ENCODE data around the gene DNAH5. TPM values are rescaled to one million over a fixed set of nuclear protein-coding genes. Genes with fewer than 3 reads are reported as not detected.

DNAH5 gene
- total and polyA plus RNA-seq, 2 experiments from 2014 or later, result 0.56 to 0.97 TPM

DNA sequence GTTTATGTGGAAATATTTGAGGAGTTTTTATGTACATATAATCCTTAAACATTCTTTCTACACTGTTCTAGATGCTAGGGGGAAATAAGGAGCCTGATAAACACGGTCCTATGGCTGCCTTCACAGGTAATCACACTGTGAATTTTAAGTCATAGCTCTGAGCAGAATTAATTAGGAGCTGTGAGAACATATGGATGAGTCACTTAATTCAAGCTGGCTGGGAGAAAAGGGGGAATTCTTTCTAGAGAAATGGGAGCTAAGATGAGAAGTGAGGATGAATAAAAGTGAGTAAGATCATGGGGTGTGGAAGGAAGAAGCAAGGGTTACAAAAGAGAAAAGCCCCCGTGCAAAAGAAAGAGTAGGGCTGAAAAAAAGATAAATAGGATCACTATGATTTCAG lies 290.8 kb downstream of the DNAH5 start:
- Histone ChIP-seq H3K4me1 (ENCODE audit: insufficient read depth) (no peaks in the 10 kb centered on the region), H3K9me2 (ENCODE audit: insufficient read depth) (peaks cover 5% of the 10 kb centered on the region; the same call in 1 of the 2 replicates), H3K27ac (ENCODE audit: low read depth) (no peak overlapping the region), H3K79me2 (replicated peaks; ENCODE audit: insufficient read depth) (no peaks in the 10 kb centered on the region), H3K36me3 (ENCODE audit: insufficient read depth) (no peaks in the 10 kb centered on the region), H2AFZ (no peak overlapping the region), H3K4me2 (no peak overlapping the region), H3K4me3 (no peak overlapping the region), H3F3A (replicated peaks; ENCODE audit: low read depth) (no peaks in the 10 kb centered on the region), H4K20me1 (replicated peaks; ENCODE audit: insufficient read depth) (no peaks in the 10 kb centered on the region), H3K27me3 (ENCODE audit: insufficient read depth) (no peaks in the 10 kb centered on the region)
- Mint-ChIP-seq H3K4me1 (no peaks in the 10 kb centered on the region), H3K4me3 (no peak overlapping the region), H3K27ac (no peak overlapping the region), H3K27me3 (ENCODE audit: insufficient read depth, low read depth, poor library complexity) (peaks cover 8% of the 10 kb centered on the region), H3K9me3 (peaks cover 12% of the 10 kb centered on the region), H3K36me3 (ENCODE audit: low read depth) (no peaks in the 10 kb centered on the region)
- DNase-seq (ENCODE audit: low spot score) (no peak), ATAC-seq (no peak)
- TF ChIP-seq CREB1 (CRISPR knock-in tag; IDR thresholded peaks at IDR 0.05; ENCODE audit: low read depth), result no peak
- no peak for TF ChIP-seq ETS1 (IDR thresholded peaks at IDR 0.05)
- TF ChIP-seq ZNF114 (CRISPR knock-in tag; IDR thresholded peaks at IDR 0.05), result no peak
- TF ChIP-seq JUNB (IDR thresholded peaks at IDR 0.05; ENCODE audit: unreplicated experiment), result no peak
- TF ChIP-seq NANOG (IDR thresholded peaks at IDR 0.05; ENCODE audit: borderline replicate concordance), result no peak
- no peak for TF ChIP-seq ZNF462 (CRISPR knock-in tag; IDR thresholded peaks at IDR 0.05)
- TF ChIP-seq CTCF (conservative IDR thresholded peaks at IDR 0.05; ENCODE audit: low read depth in 2 of 2), result no peak
- no peak for TF ChIP-seq POLR2AphosphoS5 (IDR thresholded peaks at IDR 0.05; ENCODE audit: low read depth)
- TF ChIP-seq EZH2 (IDR thresholded peaks at IDR 0.05; ENCODE audit: low read depth, unreplicated experiment), result no peak
- no peak for TF ChIP-seq STAT1 (IDR thresholded peaks at IDR 0.05; ENCODE audit: unreplicated experiment)
- no peak for TF ChIP-seq EZH2phosphoT487 (IDR thresholded peaks at IDR 0.05; ENCODE audit: unreplicated experiment)
- TF ChIP-seq REST (IDR thresholded peaks at IDR 0.05; ENCODE audit: unreplicated experiment), result no peak
- no peak for TF ChIP-seq ZNF331 (CRISPR knock-in tag; IDR thresholded peaks at IDR 0.05; ENCODE audit: low read depth)

Data from GM23338 (cell line).